Neural progenitor cell (in vitro differentiated cells): ENCODE data around the gene GPR26. TPM values are rescaled to one million over a fixed set of nuclear protein-coding genes. Genes with fewer than 3 reads are reported as not detected.

Experiments
- DNase-seq: peaks from one replicate; pipeline ENCODE4 v3.0.0-alpha.2; 2016; ENCODE audit warnings: low spot score
- H2AFZ ChIP-seq: fragments of 200-600 bp; sonication (generic); replicated peaks from 2 replicates; pipeline ENCODE4 v1.6.1; 2016; ENCODE audit warnings: antibody characterized with exemption
- H3F3A ChIP-seq: fragments of 200-600 bp; sonication (generic); 2 replicates; pipeline ENCODE4 v1.6.1; 2016; ENCODE audit warnings: antibody characterized with exemption, low read depth
- H3K27ac ChIP-seq: fragments of 200-600 bp; sonication (generic); 2 replicates; pipeline ENCODE4 v1.5.1; 2016; ENCODE audit warnings: mild to moderate bottlenecking
- H3K27me3 ChIP-seq: fragments of 200-600 bp; sonication (generic); 2 replicates; pipeline ENCODE4 v1.6.1; 2016; ENCODE audit warnings: mild to moderate bottlenecking, moderate library complexity
- H3K36me3 ChIP-seq: fragments of 200-600 bp; sonication (generic); 2 replicates; pipeline ENCODE4 v1.5.1; 2016
- H3K4me1 ChIP-seq: fragments of 200-600 bp; sonication (generic); 2 replicates; pipeline ENCODE4 v1.6.1; 2016; ENCODE audit warnings: mixed run types
- H3K4me2 ChIP-seq: fragments of 200-600 bp; sonication (generic); 2 replicates; pipeline ENCODE4 v1.6.1; 2016
- H3K4me3 ChIP-seq: fragments of 200-600 bp; sonication (generic); 2 replicates; pipeline ENCODE4 v1.5.1; 2016
- H3K79me2 ChIP-seq: fragments of 200-600 bp; sonication (generic); 2 replicates; pipeline ENCODE4 v1.6.1; 2016; ENCODE audit warnings: low read depth
- H3K9ac ChIP-seq: fragments of 200-600 bp; sonication (generic); 2 replicates; pipeline ENCODE4 v1.6.1; 2016
- H3K9me3 ChIP-seq: fragments of 200-600 bp; sonication (generic); 2 replicates; pipeline ENCODE4 v1.5.1; 2016; ENCODE audit warnings: low read depth
- H4K20me1 ChIP-seq: fragments of 200-600 bp; sonication (generic); 2 replicates; pipeline ENCODE4 v1.6.1; 2016; ENCODE audit warnings: low read depth
- H3K27ac Mint-ChIP-seq: 3 replicates; pipeline ENCODE4 v1.8.0; 2021; ENCODE audit warnings: mixed read lengths
- H3K27me3 Mint-ChIP-seq: 2 replicates; pipeline ENCODE4 v1.8.0; 2022; ENCODE audit warnings: low read depth, mild to moderate bottlenecking, inconsistent platforms, moderate library complexity, mixed read lengths; ENCODE audit not compliant: insufficient read depth
- H3K36me3 Mint-ChIP-seq: 3 replicates; pipeline ENCODE4 v1.8.0; 2021; ENCODE audit warnings: mixed read lengths
- H3K4me1 Mint-ChIP-seq: 3 replicates; pipeline ENCODE4 v1.8.0; 2021; ENCODE audit warnings: mixed read lengths
- H3K4me3 Mint-ChIP-seq: 3 replicates; pipeline ENCODE4 v1.8.0; 2021; ENCODE audit warnings: mild to moderate bottlenecking, moderate library complexity, mixed read lengths
- H3K9me3 Mint-ChIP-seq: 3 replicates; pipeline ENCODE4 v1.8.0; 2020; ENCODE audit warnings: mixed read lengths
- CTCF ChIP-seq: fragments of 200-600 bp; sonication (generic); IDR thresholded peaks from 2 replicates; pipeline ENCODE4 v1.5.1; 2017; ENCODE audit warnings: antibody characterized with exemption, mild to moderate bottlenecking
- EZH2 ChIP-seq: fragments of 200-600 bp; sonication (generic); IDR thresholded peaks from 2 replicates; pipeline ENCODE4 v1.6.1; 2017; ENCODE audit warnings: antibody characterized with exemption, mild to moderate bottlenecking, moderate library complexity
- EZH2phosphoT487 ChIP-seq: fragments of 200-600 bp; sonication (generic); IDR thresholded peaks from 2 replicates; pipeline ENCODE4 v1.6.1; 2017; ENCODE audit warnings: antibody characterized with exemption
- total RNA-seq: library from RNA; depleted of rRNA; stranded (reverse); fragments of >200 nt; gene quantifications from 2 replicates; pipeline ENCODE4 v1.2.3, GENCODE V29; 2015; ENCODE audit warnings: low replicate concordance

GPR26 gene
- total RNA-seq, 1 donor from 2014 or later: not detected

- no peak for DNase-seq
- H3K27ac Mint-ChIP-seq: no peak overlapping the region
- H3K4me1 Mint-ChIP-seq: peaks cover 1% of the 10 kb centered on the region
- H3K79me2 ChIP-seq: no peaks in the 10 kb centered on the region
- H4K20me1 ChIP-seq: no peaks in the 10 kb centered on the region
- H3K27ac ChIP-seq: no peak overlapping the region
- H3K4me3 ChIP-seq: no peak overlapping the region
- H3K4me1 ChIP-seq: peaks cover 5% of the 10 kb centered on the region
- H3K4me3 Mint-ChIP-seq: no peak overlapping the region
- H3K9ac ChIP-seq: no peak overlapping the region
- no peak overlapping the region for H3K4me2 ChIP-seq
- H3K27me3 Mint-ChIP-seq: peaks cover 9% of the 10 kb centered on the region
- no peaks in the 10 kb centered on the region for H3K9me3 Mint-ChIP-seq
- H3K9me3 ChIP-seq: no peaks in the 10 kb centered on the region
- no peak overlapping the region for H2AFZ ChIP-seq
- TF ChIP-seq EZH2 (no peak), CTCF (no peak), EZH2phosphoT487 (no peak)
- no peaks in the 10 kb centered on the region for H3F3A ChIP-seq
- no peaks in the 10 kb centered on the region for H3K27me3 ChIP-seq
- no peaks in the 10 kb centered on the region for H3K36me3 ChIP-seq
- H3K36me3 Mint-ChIP-seq: no peaks in the 10 kb centered on the region
Observed at GRCh38 chr10:123741711-123742110, 75.6 kb downstream of the GPR26 start.

GRCh38 chr10:123742751-123743440 is 76.7 kb downstream of the GPR26 start:
- no peaks in the 10 kb centered on the region for H3K27me3 ChIP-seq
- Mint-ChIP-seq H3K9me3 (no peaks in the 10 kb centered on the region), H3K27me3 (peaks cover 9% of the 10 kb centered on the region), H3K4me3 (no peak overlapping the region), H3K27ac (no peak overlapping the region), H3K4me1 (peaks cover 7% of the 10 kb centered on the region), H3K36me3 (no peaks in the 10 kb centered on the region)
- no peak overlapping the region for H2AFZ ChIP-seq
- no peak overlapping the region for H3K27ac ChIP-seq
- no peak overlapping the region for H3K4me2 ChIP-seq
- no peaks in the 10 kb centered on the region for H3K36me3 ChIP-seq
- no peaks in the 10 kb centered on the region for H3F3A ChIP-seq
- H3K9ac ChIP-seq: no peak overlapping the region
- no peaks in the 10 kb centered on the region for H3K79me2 ChIP-seq
- H3K4me3 ChIP-seq: no peak overlapping the region
- no peaks in the 10 kb centered on the region for H3K9me3 ChIP-seq
- peaks cover 5% of the 10 kb centered on the region for H3K4me1 ChIP-seq
- TF ChIP-seq EZH2phosphoT487 (no peak), EZH2 (no peak), CTCF (no peak)
- H4K20me1 ChIP-seq: no peaks in the 10 kb centered on the region
- DNase-seq: no peak

- Histone ChIP-seq H3K27me3 (no peaks in the 10 kb centered on the region), H3K9me3 (no peaks in the 10 kb centered on the region), H3K4me3 (no peak overlapping the region), H3K4me1 (peaks cover 5% of the 10 kb centered on the region), H3K36me3 (no peaks in the 10 kb centered on the region), H3F3A (no peaks in the 10 kb centered on the region), H3K27ac (no peak overlapping the region), H3K79me2 (no peaks in the 10 kb centered on the region), H3K9ac (no peak overlapping the region), H2AFZ (no peak overlapping the region), H3K4me2 (no peak overlapping the region), H4K20me1 (no peaks in the 10 kb centered on the region)
- no peaks in the 10 kb centered on the region for H3K36me3 Mint-ChIP-seq
- peaks cover 11% of the 10 kb centered on the region for H3K4me1 Mint-ChIP-seq
- no peak overlapping the region for H3K4me3 Mint-ChIP-seq
- H3K27ac Mint-ChIP-seq: no peak overlapping the region
- DNase-seq: no peak
- TF ChIP-seq EZH2phosphoT487 (no peak), CTCF (no peak), EZH2 (no peak)
- no peaks in the 10 kb centered on the region for H3K9me3 Mint-ChIP-seq
- H3K27me3 Mint-ChIP-seq: peaks cover 10% of the 10 kb centered on the region
Observed at GRCh38 chr10:123743441-123744223, 77.5 kb downstream of the GPR26 start.
